Measurements from ENCODE around the gene RNFT1. TPM values are rescaled to one million over a fixed set of nuclear protein-coding genes. Genes with fewer than 3 reads are reported as not detected.
"Not testable (repeated sequence)": the region's sequence is repeated elsewhere in the genome, so short reads cannot be mapped to it uniquely, and the experiment has no call there.

The RNFT1 gene
- polyA plus RNA-seq, 1 donor from 2014 or later = 101 TPM

DNA sequence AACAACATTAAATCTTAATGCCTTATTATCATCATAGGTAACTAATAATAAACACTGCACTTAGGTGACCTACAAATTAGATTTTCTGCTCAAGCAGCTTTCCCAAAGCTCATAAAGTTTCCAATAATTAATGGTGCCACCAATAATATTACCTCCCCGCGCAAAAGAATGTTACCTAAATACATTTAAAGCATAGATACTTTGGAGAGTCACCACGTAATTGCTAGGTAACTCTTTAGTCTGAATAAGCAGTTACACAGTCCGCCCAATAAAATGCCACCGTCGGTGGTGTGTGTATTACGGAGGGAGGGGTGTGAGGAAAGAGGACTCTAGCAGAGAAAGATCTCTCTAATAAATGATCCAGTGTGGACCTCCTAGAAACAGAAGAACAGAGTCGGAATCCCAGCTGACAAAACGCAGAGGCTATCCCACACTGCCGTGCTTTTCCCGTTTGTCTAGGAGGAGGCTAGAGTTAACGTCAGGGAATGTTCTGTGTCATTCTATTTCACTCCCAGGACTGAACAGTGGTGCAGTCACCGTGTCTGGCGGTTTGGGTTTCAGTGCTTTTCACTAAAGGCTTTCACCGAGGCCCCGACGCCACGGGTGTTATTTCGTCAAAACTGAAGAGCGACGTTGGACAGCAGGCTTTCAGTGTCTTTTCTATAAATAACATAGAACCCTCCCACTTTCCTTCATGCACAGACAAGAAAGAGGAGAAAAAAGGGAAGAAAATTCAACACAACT is 630 bp downstream of the RNFT1 start:
- Histone ChIP-seq H4K20me1 (ENCODE audit: insufficient read depth) (no peaks in the 10 kb centered on the region), H3K27ac (ENCODE audit: low read length) (peak overlapping the region; percentile 85), H3K9ac (ENCODE audit: low read length) (peak overlapping the region; percentile 90), H3F3A (ENCODE audit: insufficient read depth, low read length, poor library complexity, severe bottlenecking) (no peaks in the 10 kb centered on the region), H3K4me3 (ENCODE audit: low read length) (peak overlapping the region; percentile 94), H3K4me2 (ENCODE audit: low read length) (peak overlapping the region; percentile 68), H3K9me3 (ENCODE audit: low read length) (no peaks in the 10 kb centered on the region), H3K27me3 (ENCODE audit: insufficient read depth, low read depth, low read length) (no peaks in the 10 kb centered on the region), H3K9me2 (ENCODE audit: insufficient read depth, low read length) (no peaks in the 10 kb centered on the region), H3K36me3 (ENCODE audit: insufficient read depth, low read length) (no peaks in the 10 kb centered on the region), H2AFZ (ENCODE audit: low read depth, low read length) (peak overlapping the region; percentile 85), H3K79me2 (replicated peaks; ENCODE audit: insufficient read depth, low read length) (peaks cover 3% of the 10 kb centered on the region)
- TF ChIP-seq EZH2 (IDR thresholded peaks at IDR 0.05; ENCODE audit: borderline replicate concordance, insufficient read depth, low read length, poor library complexity, severe bottlenecking) (no peak), MXI1 (conservative IDR thresholded peaks at IDR 0.05; ENCODE audit: poor library complexity, severe bottlenecking) (no peak), SMC3 (conservative IDR thresholded peaks at IDR 0.05; ENCODE audit: poor library complexity) (no peak), POLR2AphosphoS5 (IDR thresholded peaks at IDR 0.05) (no peak)
- TF ChIP-seq, protein P1, sequence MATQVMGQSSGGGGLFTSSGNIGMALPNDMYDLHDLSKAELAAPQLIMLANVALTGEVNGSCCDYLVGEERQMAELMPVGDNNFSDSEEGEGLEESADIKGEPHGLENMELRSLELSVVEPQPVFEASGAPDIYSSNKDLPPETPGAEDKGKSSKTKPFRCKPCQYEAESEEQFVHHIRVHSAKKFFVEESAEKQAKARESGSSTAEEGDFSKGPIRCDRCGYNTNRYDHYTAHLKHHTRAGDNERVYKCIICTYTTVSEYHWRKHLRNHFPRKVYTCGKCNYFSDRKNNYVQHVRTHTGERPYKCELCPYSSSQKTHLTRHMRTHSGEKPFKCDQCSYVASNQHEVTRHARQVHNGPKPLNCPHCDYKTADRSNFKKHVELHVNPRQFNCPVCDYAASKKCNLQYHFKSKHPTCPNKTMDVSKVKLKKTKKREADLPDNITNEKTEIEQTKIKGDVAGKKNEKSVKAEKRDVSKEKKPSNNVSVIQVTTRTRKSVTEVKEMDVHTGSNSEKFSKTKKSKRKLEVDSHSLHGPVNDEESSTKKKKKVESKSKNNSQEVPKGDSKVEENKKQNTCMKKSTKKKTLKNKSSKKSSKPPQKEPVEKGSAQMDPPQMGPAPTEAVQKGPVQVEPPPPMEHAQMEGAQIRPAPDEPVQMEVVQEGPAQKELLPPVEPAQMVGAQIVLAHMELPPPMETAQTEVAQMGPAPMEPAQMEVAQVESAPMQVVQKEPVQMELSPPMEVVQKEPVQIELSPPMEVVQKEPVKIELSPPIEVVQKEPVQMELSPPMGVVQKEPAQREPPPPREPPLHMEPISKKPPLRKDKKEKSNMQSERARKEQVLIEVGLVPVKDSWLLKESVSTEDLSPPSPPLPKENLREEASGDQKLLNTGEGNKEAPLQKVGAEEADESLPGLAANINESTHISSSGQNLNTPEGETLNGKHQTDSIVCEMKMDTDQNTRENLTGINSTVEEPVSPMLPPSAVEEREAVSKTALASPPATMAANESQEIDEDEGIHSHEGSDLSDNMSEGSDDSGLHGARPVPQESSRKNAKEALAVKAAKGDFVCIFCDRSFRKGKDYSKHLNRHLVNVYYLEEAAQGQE (IDR thresholded peaks at IDR 0.05; ENCODE audit: borderline replicate concordance) = peak; percentile 12

DNA sequence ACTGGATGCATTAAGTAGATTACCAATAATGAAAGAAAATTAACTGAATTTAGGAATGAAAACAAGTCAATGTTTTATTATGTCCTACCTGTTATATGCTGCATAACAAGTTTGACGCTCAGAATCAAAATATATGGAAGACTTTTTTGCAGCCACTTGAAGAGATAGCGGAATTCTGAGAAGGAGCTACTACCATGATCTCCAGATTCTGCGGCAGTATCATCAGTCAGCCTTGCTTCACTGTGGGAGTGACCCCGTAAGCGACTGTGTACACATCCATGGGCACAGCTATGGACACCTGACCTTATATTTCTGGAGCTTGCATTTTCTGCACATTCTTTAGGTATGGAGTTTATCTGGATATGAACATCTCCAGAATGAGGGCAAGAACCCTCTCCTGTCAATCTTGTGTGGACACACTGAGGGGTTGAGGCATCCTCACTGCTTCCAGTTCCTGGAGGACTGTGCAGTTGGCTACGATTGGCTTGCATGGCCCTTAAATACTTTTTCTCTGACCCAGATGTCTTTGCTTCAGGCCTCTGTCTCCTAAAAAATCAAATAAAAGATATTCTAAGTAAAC is 1.7 kb downstream of the RNFT1 start:
- Histone ChIP-seq H3F3A (ENCODE audit: insufficient read depth, low read length, poor library complexity, severe bottlenecking) (no peaks in the 10 kb centered on the region), H3K27me3 (ENCODE audit: insufficient read depth, low read depth, low read length) (no peaks in the 10 kb centered on the region), H2AFZ (ENCODE audit: low read depth, low read length) (no peak overlapping the region), H3K9me3 (ENCODE audit: low read length) (no peaks in the 10 kb centered on the region), H3K4me3 (ENCODE audit: low read length) (peak overlapping the region; percentile 94), H3K36me3 (ENCODE audit: insufficient read depth, low read length) (no peaks in the 10 kb centered on the region), H3K4me2 (ENCODE audit: low read length) (no peak overlapping the region), H3K9me2 (ENCODE audit: insufficient read depth, low read length) (no peaks in the 10 kb centered on the region), H3K9ac (ENCODE audit: low read length) (no peak overlapping the region), H4K20me1 (ENCODE audit: insufficient read depth) (no peaks in the 10 kb centered on the region), H3K79me2 (replicated peaks; ENCODE audit: insufficient read depth, low read length) (peaks cover 3% of the 10 kb centered on the region), H3K27ac (ENCODE audit: low read length) (no peak overlapping the region)
- TF ChIP-seq, protein P2, sequence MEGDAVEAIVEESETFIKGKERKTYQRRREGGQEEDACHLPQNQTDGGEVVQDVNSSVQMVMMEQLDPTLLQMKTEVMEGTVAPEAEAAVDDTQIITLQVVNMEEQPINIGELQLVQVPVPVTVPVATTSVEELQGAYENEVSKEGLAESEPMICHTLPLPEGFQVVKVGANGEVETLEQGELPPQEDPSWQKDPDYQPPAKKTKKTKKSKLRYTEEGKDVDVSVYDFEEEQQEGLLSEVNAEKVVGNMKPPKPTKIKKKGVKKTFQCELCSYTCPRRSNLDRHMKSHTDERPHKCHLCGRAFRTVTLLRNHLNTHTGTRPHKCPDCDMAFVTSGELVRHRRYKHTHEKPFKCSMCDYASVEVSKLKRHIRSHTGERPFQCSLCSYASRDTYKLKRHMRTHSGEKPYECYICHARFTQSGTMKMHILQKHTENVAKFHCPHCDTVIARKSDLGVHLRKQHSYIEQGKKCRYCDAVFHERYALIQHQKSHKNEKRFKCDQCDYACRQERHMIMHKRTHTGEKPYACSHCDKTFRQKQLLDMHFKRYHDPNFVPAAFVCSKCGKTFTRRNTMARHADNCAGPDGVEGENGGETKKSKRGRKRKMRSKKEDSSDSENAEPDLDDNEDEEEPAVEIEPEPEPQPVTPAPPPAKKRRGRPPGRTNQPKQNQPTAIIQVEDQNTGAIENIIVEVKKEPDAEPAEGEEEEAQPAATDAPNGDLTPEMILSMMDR (IDR thresholded peaks at IDR 0.05; ENCODE audit: poor library complexity, severe bottlenecking) = no peak
- no peak for TF ChIP-seq POLR2AphosphoS5 (IDR thresholded peaks at IDR 0.05)
- TF ChIP-seq, protein P1 (IDR thresholded peaks at IDR 0.05; ENCODE audit: borderline replicate concordance) = no peak

DNA sequence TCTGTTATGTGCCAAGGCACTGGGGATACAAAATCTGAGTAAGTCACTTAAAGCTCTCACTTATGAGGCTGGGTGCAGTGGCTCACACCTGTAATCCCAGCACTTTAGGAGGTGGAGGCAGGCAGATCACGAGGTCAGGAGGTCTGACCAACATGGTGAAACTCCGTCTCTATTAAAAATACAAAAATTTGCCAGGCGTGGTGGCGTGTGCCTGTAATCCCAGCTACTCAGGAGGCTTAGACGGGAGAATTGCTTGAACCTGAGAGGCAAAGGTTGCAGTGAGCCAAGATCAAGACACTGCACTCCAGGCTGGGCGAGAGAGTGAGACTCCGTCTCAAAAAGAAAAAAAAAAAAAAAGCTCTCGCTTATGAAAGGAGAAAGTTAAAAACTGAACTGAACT is 5.0 kb downstream of the RNFT1 start:
- not testable (repeated sequence) for H3K9me2 ChIP-seq (ENCODE audit: insufficient read depth, low read length); H3K4me2 ChIP-seq (ENCODE audit: low read length)

More for the DNA sequence above, 5.0 kb downstream of the RNFT1 start:
- not testable (repeated sequence) for H3K36me3 ChIP-seq (ENCODE audit: insufficient read depth, low read length); H4K20me1 ChIP-seq (ENCODE audit: insufficient read depth); H3K27me3 ChIP-seq (ENCODE audit: insufficient read depth, low read depth, low read length); H3K9ac ChIP-seq (ENCODE audit: low read length); H3F3A ChIP-seq (ENCODE audit: insufficient read depth, low read length, poor library complexity, severe bottlenecking); H3K79me2 ChIP-seq (replicated peaks; ENCODE audit: insufficient read depth, low read length); H2AFZ ChIP-seq (ENCODE audit: low read depth, low read length); H3K27ac ChIP-seq (ENCODE audit: low read length); H3K4me3 ChIP-seq (ENCODE audit: low read length); H3K9me3 ChIP-seq (ENCODE audit: low read length)

Data from neural cell (in vitro differentiated cells).